HEK293 (cell line): ENCODE results near the gene PDCL3.

Experiments
- CTCF ChIA-PET: fragments of 350-600 bp; formaldehyde crosslinking; extraction: SDS; loops from one replicate; lab custom pipeline; 2021; ENCODE audit warnings: antibody characterized with exemption; lab: Yijun Ruan, JAX
- POLR2A ChIA-PET: fragments of 300-600 bp; formaldehyde crosslinking; extraction: SDS; loops from one replicate; lab custom pipeline; 2020; ENCODE audit warnings: antibody characterized with exemption, inconsistent platforms; lab: Yijun Ruan, JAX
- H3K27ac ChIP-seq: fragments of 200-500 bp; sonication (Bioruptor generic); 2 replicates; pipeline ENCODE4 v1.5.1; 2014; ENCODE audit warnings: low read depth, low read length, control low read depth, inconsistent platforms; ENCODE audit errors: extremely low read depth
- H3K36me3 ChIP-seq, 2 experiments: fragments of 200-500 bp in 1 of 2; sonication (Bioruptor generic) in 1 of 2; 1 replicate in 1 of 2; 2 replicates in 1 of 2; pipeline ENCODE4 v1.5.1; 2014 to 2017; ENCODE audit warnings: inconsistent platforms in 2 of 2, low read length in 2 of 2; ENCODE audit not compliant: control insufficient read depth in 2 of 2, insufficient read depth in 1 of 2
- H3K4me1 ChIP-seq: fragments of 200-500 bp; sonication (Bioruptor generic); 2 replicates; pipeline ENCODE4 v1.5.1; 2014; ENCODE audit warnings: mild to moderate bottlenecking, low read length, inconsistent platforms; ENCODE audit not compliant: control insufficient read depth, insufficient read depth
- H3K4me3 ChIP-seq: 2 replicates; pipeline ENCODE4 v1.5.1; 2011; ENCODE audit warnings: low read depth, mild to moderate bottlenecking, control low read depth, low read length, moderate library complexity
- H3K9me3 ChIP-seq: fragments of 200-500 bp; sonication (Bioruptor generic); 2 replicates; pipeline ENCODE4 v1.5.1; 2014; ENCODE audit warnings: low read depth, low read length, inconsistent platforms; ENCODE audit not compliant: control insufficient read depth, insufficient read depth
- FEZF1 ChIP-seq: fragments of 450-650 bp; formaldehyde crosslinking; IDR thresholded peaks from 2 replicates; pipeline ENCODE4 v1.5.1; 2016; ENCODE audit warnings: missing biosample characterization, missing genetic modification characterization
- INSM2 ChIP-seq: fragments of 450-650 bp; formaldehyde crosslinking; IDR thresholded peaks from 2 replicates; pipeline ENCODE4 v1.5.1; 2016; ENCODE audit warnings: missing biosample characterization, missing genetic modification characterization
- KLF1 ChIP-seq: fragments of 450-650 bp; formaldehyde crosslinking; IDR thresholded peaks from 2 replicates; pipeline ENCODE4 v1.5.1; 2016; ENCODE audit warnings: missing biosample characterization, missing genetic modification characterization
- KLF16 ChIP-seq: fragments of 450-650 bp; formaldehyde crosslinking; IDR thresholded peaks from 2 replicates; pipeline ENCODE4 v1.5.1; 2017; ENCODE audit warnings: missing biosample characterization, missing genetic modification characterization
- KLF9 ChIP-seq: fragments of 450-650 bp; formaldehyde crosslinking; IDR thresholded peaks from 2 replicates; pipeline ENCODE4 v1.5.1; 2016; ENCODE audit warnings: missing biosample characterization, missing genetic modification characterization, low read depth
- OSR2 ChIP-seq: fragments of 450-650 bp; formaldehyde crosslinking; IDR thresholded peaks from 2 replicates; pipeline ENCODE4 v1.5.1; 2016; ENCODE audit warnings: missing biosample characterization, missing genetic modification characterization
- SCRT2 ChIP-seq: fragments of 450-650 bp; formaldehyde crosslinking; IDR thresholded peaks from 2 replicates; pipeline ENCODE4 v1.5.1; 2016; ENCODE audit warnings: missing biosample characterization, missing genetic modification characterization
- SETDB1 ChIP-seq: IDR thresholded peaks from one replicate; pipeline ENCODE4 v1.6.1; 2017; ENCODE audit warnings: mild to moderate bottlenecking, low read length, moderate library complexity, mixed read lengths; ENCODE audit not compliant: insufficient read length
- SP3 ChIP-seq: fragments of 450-650 bp; formaldehyde crosslinking; IDR thresholded peaks from 2 replicates; pipeline ENCODE4 v1.5.1; 2016; ENCODE audit warnings: missing biosample characterization, missing genetic modification characterization
- TCF7L2 ChIP-seq: IDR thresholded peaks from 2 replicates; pipeline ENCODE4 v1.6.1; 2011; ENCODE audit warnings: low read depth, mild to moderate bottlenecking, inconsistent platforms, low read length, moderate library complexity, borderline replicate concordance
- WT1 ChIP-seq: fragments of 450-650 bp; formaldehyde crosslinking; IDR thresholded peaks from 2 replicates; pipeline ENCODE4 v1.5.1; 2016; ENCODE audit warnings: missing biosample characterization, missing genetic modification characterization
- YY2 ChIP-seq: fragments of 450-650 bp; formaldehyde crosslinking; IDR thresholded peaks from 2 replicates; pipeline ENCODE4 v1.5.1; 2016; ENCODE audit warnings: missing biosample characterization, missing genetic modification characterization
- ZBTB1 ChIP-seq: fragments of 450-650 bp; formaldehyde crosslinking; IDR thresholded peaks from 2 replicates; pipeline ENCODE4 v1.5.1; 2016; ENCODE audit warnings: missing biosample characterization, missing genetic modification characterization
- ZBTB20 ChIP-seq: fragments of 450-650 bp; formaldehyde crosslinking; IDR thresholded peaks from 2 replicates; pipeline ENCODE4 v1.5.1; 2016; ENCODE audit warnings: missing biosample characterization, missing genetic modification characterization
- ZNF10 ChIP-seq: fragments of 450-650 bp; formaldehyde crosslinking; IDR thresholded peaks from 2 replicates; pipeline ENCODE4 v1.5.1; 2017; ENCODE audit warnings: missing biosample characterization, missing genetic modification characterization
- ZNF138 ChIP-seq: fragments of 450-650 bp; formaldehyde crosslinking; IDR thresholded peaks from 2 replicates; pipeline ENCODE4 v1.5.1; 2016; ENCODE audit warnings: missing biosample characterization, missing genetic modification characterization, borderline replicate concordance
- ZNF211 ChIP-seq: fragments of 450-650 bp; formaldehyde crosslinking; IDR thresholded peaks from 2 replicates; pipeline ENCODE4 v1.5.1; 2016; ENCODE audit warnings: low read depth, missing biosample characterization, missing genetic modification characterization
- ZNF324 ChIP-seq: fragments of 450-650 bp; formaldehyde crosslinking; IDR thresholded peaks from 2 replicates; pipeline ENCODE4 v1.5.1; 2016; ENCODE audit warnings: missing biosample characterization, missing genetic modification characterization
- ZNF366 ChIP-seq: fragments of 450-650 bp; formaldehyde crosslinking; conservative IDR thresholded peaks from 2 replicates; pipeline ENCODE4 v1.5.1; 2016; ENCODE audit warnings: missing biosample characterization, missing genetic modification characterization
- ZNF514 ChIP-seq: fragments of 450-650 bp; formaldehyde crosslinking; IDR thresholded peaks from 2 replicates; pipeline ENCODE4 v1.5.1; 2016; ENCODE audit warnings: missing biosample characterization, missing genetic modification characterization
- ZNF530 ChIP-seq: fragments of 450-650 bp; formaldehyde crosslinking; IDR thresholded peaks from 2 replicates; pipeline ENCODE4 v1.5.1; 2016; ENCODE audit warnings: low read depth, missing biosample characterization, missing genetic modification characterization
- ZNF561 ChIP-seq: fragments of 450-650 bp; IDR thresholded peaks from 2 replicates; pipeline ENCODE4 v1.5.1; 2018; ENCODE audit warnings: missing biosample characterization, missing genetic modification characterization, borderline replicate concordance
- ZNF654 ChIP-seq: fragments of 450-650 bp; formaldehyde crosslinking; IDR thresholded peaks from 2 replicates; pipeline ENCODE4 v1.5.1; 2016; ENCODE audit warnings: low read depth, missing biosample characterization, missing genetic modification characterization
- ZNF658 ChIP-seq: fragments of 450-650 bp; formaldehyde crosslinking; IDR thresholded peaks from 2 replicates; pipeline ENCODE4; 2016; ENCODE audit warnings: missing biosample characterization, missing genetic modification characterization
- ZNF792 ChIP-seq: fragments of 450-650 bp; formaldehyde crosslinking; IDR thresholded peaks from 2 replicates; pipeline ENCODE4 v1.5.1; 2016; ENCODE audit warnings: missing biosample characterization, missing genetic modification characterization
- ZSCAN30 ChIP-seq: fragments of 450-650 bp; IDR thresholded peaks from 2 replicates; pipeline ENCODE4 v1.5.1; 2018; ENCODE audit warnings: missing biosample characterization, mild to moderate bottlenecking, missing genetic modification characterization, moderate library complexity
- TF ChIP-seq, protein P1 (sequence below): fragments of 450-650 bp; formaldehyde crosslinking; IDR thresholded peaks from 2 replicates; pipeline ENCODE4 v1.5.1; 2017; ENCODE audit warnings: missing biosample characterization, mild to moderate bottlenecking, missing genetic modification characterization, moderate library complexity
- TF ChIP-seq, protein P2 (sequence below): fragments of 450-650 bp; formaldehyde crosslinking; IDR thresholded peaks from 2 replicates; pipeline ENCODE4 v1.5.1; 2017; ENCODE audit warnings: missing biosample characterization, missing genetic modification characterization
- TF ChIP-seq, protein P3 (sequence below): fragments of 450-650 bp; formaldehyde crosslinking; conservative IDR thresholded peaks from 2 replicates; pipeline ENCODE4 v1.5.1; 2016; ENCODE audit warnings: low read depth, missing biosample characterization, missing genetic modification characterization
- TF ChIP-seq, protein P4 (sequence below): fragments of 450-650 bp; formaldehyde crosslinking; IDR thresholded peaks from 2 replicates; pipeline ENCODE4 v1.5.1; 2016; ENCODE audit warnings: missing biosample characterization, missing genetic modification characterization

The PDCL3 gene

GRCh38 chr2:100606726-100607343 lies 44.0 kb downstream of the PDCL3 start:
- Histone ChIP-seq H3K4me3 (no peak overlapping the region), H3K4me1 (no peaks in the 10 kb centered on the region), H3K36me3 (no peaks in the 10 kb centered on the region), H3K9me3 (no peaks in the 10 kb centered on the region), H3K27ac (no peak overlapping the region)
- ChIA-PET POLR2A (no interaction called here), CTCF (interaction anchor here (0.5 to 7.3 kb wide), 32 partner anchors 9 to 645 kb away, joined by 3 to 63 read pairs (median 3); no protein-coding TSS in a partner anchor)
- TF ChIP-seq, protein P1, sequence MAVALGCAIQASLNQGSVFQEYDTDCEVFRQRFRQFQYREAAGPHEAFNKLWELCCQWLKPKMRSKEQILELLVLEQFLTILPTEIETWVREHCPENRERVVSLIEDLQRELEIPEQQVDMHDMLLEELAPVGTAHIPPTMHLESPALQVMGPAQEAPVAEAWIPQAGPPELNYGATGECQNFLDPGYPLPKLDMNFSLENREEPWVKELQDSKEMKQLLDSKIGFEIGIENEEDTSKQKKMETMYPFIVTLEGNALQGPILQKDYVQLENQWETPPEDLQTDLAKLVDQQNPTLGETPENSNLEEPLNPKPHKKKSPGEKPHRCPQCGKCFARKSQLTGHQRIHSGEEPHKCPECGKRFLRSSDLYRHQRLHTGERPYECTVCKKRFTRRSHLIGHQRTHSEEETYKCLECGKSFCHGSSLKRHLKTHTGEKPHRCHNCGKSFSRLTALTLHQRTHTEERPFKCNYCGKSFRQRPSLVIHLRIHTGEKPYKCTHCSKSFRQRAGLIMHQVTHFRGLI (tag by site-specific recombination), result no peak
- no peak for TF ChIP-seq INSM2 (tag by site-specific recombination)
- no peak for TF ChIP-seq ZSCAN30
- no peak for TF ChIP-seq ZNF530 (tag by site-specific recombination)
- TF ChIP-seq FEZF1 (tag by site-specific recombination), result no peak
- TF ChIP-seq ZBTB1, result no peak
- TF ChIP-seq YY2, result no peak
- TF ChIP-seq TCF7L2, result no peak
- no peak for TF ChIP-seq KLF9 (tag by site-specific recombination)
- TF ChIP-seq, protein P2, sequence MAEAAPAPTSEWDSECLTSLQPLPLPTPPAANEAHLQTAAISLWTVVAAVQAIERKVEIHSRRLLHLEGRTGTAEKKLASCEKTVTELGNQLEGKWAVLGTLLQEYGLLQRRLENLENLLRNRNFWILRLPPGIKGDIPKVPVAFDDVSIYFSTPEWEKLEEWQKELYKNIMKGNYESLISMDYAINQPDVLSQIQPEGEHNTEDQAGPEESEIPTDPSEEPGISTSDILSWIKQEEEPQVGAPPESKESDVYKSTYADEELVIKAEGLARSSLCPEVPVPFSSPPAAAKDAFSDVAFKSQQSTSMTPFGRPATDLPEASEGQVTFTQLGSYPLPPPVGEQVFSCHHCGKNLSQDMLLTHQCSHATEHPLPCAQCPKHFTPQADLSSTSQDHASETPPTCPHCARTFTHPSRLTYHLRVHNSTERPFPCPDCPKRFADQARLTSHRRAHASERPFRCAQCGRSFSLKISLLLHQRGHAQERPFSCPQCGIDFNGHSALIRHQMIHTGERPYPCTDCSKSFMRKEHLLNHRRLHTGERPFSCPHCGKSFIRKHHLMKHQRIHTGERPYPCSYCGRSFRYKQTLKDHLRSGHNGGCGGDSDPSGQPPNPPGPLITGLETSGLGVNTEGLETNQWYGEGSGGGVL (tag by site-specific recombination), result no peak
- 0 out of 2 replicates have a peak, but pooled peaks have one; percentile 10 for TF ChIP-seq SCRT2 (tag by site-specific recombination)
- no peak for TF ChIP-seq ZNF658
- TF ChIP-seq ZBTB20, result no peak
- no peak for TF ChIP-seq OSR2 (tag by site-specific recombination)
- TF ChIP-seq ZNF792 (tag by site-specific recombination), result peak; percentile 91
- TF ChIP-seq ZNF10 (tag by site-specific recombination), result no peak
- TF ChIP-seq ZNF366 (tag by site-specific recombination), result no peak
- peak; percentile 78 for TF ChIP-seq ZNF654 (tag by site-specific recombination)
- TF ChIP-seq SP3 (tag by site-specific recombination), result no peak
- TF ChIP-seq, protein P3, sequence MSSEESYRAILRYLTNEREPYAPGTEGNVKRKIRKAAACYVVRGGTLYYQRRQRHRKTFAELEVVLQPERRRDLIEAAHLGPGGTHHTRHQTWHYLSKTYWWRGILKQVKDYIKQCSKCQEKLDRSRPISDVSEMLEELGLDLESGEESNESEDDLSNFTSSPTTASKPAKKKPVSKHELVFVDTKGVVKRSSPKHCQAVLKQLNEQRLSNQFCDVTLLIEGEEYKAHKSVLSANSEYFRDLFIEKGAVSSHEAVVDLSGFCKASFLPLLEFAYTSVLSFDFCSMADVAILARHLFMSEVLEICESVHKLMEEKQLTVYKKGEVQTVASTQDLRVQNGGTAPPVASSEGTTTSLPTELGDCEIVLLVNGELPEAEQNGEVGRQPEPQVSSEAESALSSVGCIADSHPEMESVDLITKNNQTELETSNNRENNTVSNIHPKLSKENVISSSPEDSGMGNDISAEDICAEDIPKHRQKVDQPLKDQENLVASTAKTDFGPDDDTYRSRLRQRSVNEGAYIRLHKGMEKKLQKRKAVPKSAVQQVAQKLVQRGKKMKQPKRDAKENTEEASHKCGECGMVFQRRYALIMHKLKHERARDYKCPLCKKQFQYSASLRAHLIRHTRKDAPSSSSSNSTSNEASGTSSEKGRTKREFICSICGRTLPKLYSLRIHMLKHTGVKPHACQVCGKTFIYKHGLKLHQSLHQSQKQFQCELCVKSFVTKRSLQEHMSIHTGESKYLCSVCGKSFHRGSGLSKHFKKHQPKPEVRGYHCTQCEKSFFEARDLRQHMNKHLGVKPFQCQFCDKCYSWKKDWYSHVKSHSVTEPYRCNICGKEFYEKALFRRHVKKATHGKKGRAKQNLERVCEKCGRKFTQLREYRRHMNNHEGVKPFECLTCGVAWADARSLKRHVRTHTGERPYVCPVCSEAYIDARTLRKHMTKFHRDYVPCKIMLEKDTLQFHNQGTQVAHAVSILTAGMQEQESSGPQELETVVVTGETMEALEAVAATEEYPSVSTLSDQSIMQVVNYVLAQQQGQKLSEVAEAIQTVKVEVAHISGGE (tag by site-specific recombination), result no peak
- no peak for TF ChIP-seq KLF16 (tag by site-specific recombination)
- no peak for TF ChIP-seq ZNF211 (tag by site-specific recombination)
- no peak for TF ChIP-seq ZNF561
- no peak for TF ChIP-seq SETDB1
- TF ChIP-seq, protein P4, sequence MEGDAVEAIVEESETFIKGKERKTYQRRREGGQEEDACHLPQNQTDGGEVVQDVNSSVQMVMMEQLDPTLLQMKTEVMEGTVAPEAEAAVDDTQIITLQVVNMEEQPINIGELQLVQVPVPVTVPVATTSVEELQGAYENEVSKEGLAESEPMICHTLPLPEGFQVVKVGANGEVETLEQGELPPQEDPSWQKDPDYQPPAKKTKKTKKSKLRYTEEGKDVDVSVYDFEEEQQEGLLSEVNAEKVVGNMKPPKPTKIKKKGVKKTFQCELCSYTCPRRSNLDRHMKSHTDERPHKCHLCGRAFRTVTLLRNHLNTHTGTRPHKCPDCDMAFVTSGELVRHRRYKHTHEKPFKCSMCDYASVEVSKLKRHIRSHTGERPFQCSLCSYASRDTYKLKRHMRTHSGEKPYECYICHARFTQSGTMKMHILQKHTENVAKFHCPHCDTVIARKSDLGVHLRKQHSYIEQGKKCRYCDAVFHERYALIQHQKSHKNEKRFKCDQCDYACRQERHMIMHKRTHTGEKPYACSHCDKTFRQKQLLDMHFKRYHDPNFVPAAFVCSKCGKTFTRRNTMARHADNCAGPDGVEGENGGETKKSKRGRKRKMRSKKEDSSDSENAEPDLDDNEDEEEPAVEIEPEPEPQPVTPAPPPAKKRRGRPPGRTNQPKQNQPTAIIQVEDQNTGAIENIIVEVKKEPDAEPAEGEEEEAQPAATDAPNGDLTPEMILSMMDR (tag by site-specific recombination), result peak; percentile 30; the same call in 1 of the 2 replicates
- TF ChIP-seq WT1 (tag by site-specific recombination), result no peak
- TF ChIP-seq ZNF514, result no peak
- no peak for TF ChIP-seq KLF1 (tag by site-specific recombination)
- no peak for TF ChIP-seq ZNF138 (tag by site-specific recombination)
- TF ChIP-seq ZNF324 (tag by site-specific recombination), result no peak
